CD4-positive, alpha-beta T cell treated with Interleukin-15 for 4 hours (primary cell): ENCODE measurements around the gene MORN4.
"Not testable (repeated sequence)": the region's sequence is repeated elsewhere in the genome, so short reads cannot be mapped to it uniquely, and the experiment has no call there.

Experiments used
- DNase-seq: peaks from one replicate; pipeline ENCODE4 v3.0.0-alpha.2; 2020; ENCODE audit warnings: low spot score

The MORN4 gene

DNA sequence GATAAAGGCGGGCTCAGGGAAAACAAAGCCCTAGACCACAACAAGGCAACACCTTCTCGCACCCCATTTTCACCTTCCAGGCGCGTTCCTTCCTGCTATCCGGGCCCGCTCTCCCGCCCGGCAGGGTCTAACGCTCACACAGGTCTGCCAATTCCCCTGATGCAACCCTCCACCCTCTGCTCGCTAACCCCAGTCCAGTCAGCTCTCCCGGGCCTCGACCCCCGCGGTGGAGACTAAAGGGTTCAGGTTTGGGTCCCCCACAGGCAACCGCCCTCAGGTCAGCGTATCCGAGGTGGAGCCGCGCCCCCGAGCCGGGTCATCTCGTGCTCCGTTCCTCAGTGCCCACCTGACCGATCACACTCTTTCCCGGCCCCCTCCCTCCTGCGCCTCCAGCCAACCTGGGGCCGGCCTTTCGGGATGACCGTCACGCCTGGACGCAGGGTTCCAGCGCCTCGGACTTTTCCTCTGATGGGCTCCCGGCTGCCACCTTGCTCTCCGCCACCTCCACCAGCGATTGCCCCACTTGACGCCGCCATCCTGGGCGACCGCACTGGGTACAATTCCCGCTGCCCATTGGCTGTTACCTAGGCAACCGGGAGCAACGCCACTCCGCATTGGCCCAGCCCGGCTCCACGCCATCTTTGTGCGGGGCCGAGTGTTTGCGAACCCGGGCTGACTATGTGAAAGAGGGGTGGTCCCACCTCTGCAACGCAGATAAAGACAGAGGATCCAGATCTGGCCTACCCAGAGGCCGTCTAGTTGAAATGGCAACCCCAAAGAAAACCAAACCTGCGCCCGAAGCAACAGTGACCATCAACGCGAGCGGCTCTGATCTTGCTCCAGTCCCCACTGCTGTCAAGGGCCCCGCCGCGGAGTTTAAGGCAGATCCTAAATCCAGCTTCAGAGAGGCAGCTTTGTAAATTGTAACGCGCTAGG, at the start of gene MORN4:
Gene MORN4 (minus strand): TSS at position 552 of the 936 bp plus-strand sequence. CDS start 13,847 bp downstream, outside the sequence.
- peak; percentile 94 for DNase-seq

DNA sequence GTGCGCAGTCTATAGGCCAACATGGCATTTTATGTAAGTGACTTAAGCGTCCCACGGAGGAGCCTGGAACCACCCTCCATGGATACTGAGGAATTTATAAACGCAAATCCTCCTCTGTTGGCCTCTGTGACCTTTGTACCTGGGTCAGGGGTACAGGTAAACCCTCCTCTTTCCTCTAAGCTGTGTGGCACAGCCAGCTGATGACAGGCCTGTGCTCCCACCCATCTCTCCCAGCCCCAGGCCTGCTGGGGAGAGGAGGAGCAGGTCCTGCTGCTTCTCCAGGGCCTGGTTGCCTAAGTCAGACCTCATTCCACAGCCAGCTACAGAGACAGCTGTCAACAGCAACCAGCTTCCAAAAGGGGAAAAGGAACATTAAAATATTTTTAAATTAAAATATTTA, 48.7 kb upstream of the MORN4 start:
- DNase-seq, result no peak

DNA sequence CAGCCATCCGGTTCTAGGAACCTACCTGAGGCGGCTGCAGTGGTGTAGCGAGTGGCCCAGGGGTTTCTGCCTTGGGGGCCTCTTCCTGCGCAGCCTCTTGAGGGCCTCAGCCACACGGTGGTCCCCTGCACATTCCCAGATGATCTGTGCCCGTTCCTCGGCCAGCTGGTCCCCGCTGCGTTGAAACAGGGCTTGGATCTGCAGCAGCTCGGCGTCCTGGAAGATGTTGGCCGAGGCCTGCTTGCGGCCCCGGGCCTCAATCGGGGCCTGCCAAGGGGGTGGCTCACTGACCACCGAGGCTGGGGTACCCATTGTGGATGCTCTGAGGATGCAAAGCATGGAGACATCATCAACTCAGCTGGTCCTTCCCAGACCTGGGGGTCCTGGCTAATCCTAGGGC, 46.3 kb upstream of the MORN4 start:
- DNase-seq, result no peak

DNA sequence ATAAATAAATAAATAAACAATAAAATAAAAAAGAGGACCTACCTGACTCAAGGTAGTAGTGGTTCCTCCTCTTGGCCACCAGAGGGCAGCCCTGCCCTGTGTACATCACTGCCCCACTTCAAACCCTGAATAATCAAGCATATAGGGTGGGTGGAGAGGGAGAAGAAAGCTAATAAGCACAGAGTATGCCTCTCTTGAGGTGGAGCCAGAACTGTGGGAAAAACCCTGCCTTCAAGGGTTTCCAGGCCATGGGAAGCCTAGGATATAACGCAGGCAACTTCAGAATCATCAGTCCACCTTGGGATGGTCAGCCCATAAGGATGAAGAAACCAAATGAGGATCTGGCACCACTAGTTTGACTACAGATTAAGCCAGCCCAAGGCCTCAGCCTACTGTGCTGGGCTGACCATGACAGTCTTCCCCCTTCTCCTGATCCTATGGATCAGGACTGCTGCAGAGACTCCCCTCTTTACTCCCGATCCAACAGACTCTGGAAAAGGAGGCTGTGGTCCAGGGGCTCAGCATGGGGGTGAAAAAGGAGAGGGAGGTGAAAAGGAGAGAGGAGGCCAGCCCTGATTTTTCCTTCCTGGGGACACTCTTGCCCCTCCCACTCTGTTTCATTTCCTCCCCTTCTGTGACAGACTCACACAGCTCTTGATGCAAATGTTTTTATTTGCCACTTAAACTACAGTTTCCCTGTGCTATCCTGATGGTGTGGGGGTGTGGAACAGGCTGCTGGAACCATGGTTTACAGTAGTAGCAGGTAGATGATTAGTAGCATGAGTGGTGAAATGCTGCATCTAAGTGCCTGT, 43.7 kb upstream of the MORN4 start:
- peak; percentile 45 for DNase-seq

DNA sequence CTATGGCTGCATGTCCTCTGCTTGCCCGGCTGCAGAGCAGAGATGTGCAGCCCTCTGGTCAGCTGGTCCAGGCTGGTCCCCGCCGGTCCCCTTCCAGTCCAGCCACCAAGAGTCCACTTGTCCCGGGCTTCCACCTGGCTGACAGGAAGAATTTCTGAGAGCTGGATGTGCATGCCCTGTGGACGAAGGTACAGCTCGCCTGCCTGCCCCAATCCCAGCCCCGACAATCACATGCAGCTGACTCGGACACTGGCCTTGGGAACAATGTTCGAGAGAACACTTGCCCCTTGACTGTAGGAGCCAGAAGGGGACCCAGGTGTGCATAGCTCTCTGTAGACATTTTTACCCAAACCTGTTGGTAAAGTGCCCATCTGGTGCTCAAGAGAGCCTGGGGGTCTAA, 41.9 kb upstream of the MORN4 start:
- DNase-seq, result no peak

DNA sequence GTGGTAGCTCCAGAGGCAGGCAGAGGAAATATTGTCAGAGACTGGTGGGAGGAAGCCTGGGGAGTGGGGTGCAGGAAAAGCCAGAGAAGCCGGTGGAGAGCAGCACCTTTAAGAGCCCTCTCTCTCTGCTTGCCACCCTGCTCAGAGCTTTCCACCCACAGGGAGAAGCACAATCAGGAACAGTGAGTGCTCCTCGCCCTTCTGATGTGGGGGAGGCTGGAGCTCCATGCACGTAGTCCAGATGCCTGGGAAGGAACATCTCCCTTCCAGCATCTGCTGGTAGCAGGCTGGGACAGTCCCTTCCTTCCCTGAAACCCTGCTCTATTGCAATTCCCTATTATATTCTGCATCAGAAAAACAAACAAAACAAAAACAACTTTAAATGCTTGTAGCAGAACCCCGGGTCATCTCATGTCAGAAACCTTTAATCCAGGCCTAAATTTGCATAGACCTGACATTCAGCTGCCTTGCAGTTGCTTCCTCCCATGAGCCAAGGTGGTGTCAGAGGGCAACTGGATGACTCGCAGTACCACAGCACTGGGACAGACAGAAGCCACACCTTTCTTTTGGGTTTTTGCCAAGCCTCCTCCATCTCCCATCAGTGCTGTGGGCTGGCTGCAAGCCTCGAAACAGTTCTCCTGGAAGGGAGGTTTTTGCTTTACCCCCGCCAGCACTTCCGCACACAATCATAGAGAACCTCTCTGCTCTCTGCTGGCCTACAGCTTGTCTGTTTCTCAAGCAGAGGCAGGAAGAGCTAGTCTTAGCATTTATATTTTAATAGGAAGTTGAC, 40.6 kb upstream of the MORN4 start:
- no peak for DNase-seq

DNA sequence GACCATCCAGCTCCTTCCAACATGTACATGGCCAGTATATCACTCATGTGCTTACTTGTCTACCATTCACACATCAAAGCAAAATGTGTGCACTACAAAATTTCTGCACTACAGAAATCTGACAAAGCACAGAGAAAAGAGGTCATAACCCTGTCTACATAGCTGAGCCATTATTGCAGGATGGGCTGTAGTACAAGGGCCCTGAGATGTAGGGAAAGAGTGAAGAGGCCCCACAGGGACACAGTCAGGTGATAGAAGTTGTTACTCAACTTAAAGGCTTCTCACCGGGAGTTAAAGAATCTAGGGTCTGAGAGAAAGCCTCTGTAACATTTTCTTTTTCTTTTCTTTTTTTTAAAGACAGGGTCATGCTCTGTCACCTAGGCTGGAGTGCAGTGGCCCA, 36.3 kb upstream of the MORN4 start:
- DNase-seq, result no peak

DNA sequence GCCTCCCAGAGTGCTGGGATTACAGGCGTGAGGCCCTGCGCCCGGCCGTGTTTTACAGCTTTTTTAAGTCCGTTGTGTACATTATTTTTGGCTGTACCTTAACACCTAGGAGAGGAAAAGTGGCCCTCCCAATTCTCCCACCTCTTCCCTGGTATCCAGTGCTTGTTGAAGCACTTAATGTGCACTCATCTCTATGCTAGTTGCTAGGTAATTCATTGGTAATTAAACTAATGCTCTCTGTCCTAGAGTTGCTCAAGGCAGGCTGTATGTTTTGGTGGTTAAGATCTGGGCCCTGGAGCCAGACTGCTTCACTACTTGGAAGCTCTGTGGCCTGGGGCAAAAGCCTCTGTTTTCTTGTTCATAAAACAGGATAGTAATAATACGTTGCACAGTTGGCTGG, 34.2 kb upstream of the MORN4 start:
- DNase-seq, result no peak

DNA sequence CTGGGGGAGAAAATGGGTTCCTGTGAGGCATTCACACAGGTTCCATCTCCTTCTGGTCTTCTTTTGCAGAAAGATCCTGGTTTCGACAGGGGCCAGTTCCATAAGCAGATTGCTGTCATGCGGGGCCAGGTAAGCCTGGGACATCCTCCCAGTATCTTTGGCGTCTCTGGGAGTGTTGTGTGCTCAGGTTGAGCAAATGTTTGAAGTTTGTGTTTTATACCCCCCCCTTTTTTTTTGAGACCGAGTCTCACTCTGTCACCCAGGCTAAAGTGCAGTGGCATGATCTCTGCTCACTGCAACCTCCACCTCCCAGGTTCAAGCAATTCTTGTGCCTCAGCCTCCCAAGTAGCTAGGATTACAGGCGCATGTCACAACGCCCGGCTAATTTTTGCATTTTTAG, 33.7 kb upstream of the MORN4 start:
- DNase-seq, result no peak

DNA sequence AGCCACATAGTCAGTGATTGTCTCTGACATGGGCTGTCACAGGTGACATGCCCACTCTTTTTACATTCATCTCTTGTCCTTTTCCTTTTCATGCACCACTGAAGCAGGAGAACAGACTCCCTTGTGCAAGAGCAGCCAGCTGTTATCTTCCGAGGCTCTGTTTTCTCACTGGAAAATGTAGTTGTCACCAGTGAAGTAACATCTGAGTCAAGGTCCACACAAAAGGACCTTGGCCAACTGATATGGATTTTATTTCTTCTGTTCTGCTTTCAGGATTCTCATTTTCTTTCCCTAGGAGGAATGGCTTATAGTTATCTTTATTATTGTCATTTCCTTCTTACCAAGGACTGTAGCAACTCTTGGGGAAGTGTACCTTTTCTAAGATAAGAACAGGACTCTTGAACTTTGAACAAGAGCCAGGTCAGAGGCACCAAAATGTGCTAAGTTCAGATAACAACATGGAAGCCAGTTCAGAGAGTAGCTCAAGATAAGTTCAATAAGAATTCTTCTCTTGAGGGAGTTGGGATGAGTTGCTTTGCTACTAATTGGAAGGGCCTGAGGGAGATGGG, 31.1 kb upstream of the MORN4 start:
- no peak for DNase-seq

DNA sequence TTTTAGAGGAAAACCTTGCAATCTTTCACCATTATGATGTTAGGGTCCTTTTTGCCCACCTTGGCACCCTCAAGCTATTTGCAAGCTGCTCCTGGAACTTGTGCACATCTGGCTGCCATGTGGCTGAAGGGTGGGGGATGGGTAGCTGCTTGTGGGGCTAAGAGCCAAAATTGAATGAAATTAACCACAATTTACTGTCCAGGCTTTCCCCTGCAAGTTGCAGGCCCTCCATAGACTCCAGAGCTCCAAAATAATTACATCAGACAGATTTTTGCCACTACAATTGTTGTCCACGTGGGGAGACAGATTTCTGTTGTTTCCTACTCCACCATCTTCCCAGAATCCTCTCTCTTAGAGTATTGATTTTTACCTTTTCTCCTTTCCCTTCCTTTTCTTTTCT, 26.3 kb upstream of the MORN4 start:
- no peak for DNase-seq

DNA sequence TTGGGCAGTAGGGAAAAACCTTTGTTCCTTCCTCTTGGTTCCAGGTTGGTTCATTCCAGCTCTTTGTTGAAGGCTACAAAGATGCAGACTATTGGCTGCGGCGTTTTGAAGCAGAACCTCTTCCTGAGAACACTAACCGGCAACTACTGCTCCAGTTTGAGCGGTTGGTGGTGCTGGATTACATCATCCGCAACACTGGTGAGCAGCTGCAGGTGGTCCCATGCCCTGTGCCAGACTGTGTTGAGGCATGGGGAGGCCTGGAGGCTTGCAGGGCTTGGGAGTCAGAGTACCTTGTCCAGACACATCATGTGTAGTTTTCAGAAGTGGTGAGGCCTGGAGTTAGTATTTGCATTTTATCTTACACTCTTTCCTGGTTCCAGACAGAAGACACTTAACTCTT, 23.5 kb upstream of the MORN4 start:
- DNase-seq, result no peak

DNA sequence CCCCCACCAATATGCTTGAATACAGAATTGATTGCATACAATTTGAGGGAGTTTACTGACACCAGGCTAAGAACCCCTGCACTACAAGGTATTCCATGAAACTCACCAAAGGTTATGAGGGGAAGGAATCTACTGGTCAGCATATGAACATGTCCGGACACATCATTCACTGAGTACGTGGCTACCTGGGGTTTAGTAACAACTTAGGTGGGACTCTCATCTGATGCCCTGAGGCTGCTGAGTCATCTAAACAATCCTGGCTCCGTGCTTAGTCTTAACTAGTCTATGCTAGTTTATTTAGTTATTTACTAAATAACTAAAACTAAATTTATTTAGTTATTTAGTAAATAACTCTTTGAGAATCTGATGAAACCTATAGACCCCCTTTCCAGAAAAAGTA, 18.5 kb upstream of the MORN4 start:
- DNase-seq, result no peak

DNA sequence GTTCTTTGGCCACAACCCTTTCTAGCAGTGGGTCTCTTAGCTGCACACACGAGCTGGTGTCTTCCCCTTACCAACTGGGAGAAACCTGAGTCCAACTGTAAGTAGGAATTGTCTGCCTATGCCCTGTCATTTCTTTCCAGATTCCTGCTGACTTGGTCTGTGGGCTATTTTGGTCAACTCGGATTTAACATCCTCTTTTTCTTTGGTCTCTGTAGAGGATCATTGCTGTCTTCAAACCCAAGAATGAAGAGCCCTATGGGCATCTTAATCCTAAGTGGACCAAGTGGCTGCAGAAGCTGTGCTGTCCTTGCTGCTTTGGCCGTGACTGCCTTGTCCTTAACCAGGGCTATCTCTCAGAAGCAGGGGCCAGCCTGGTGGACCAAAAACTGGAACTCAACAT, 17.4 kb upstream of the MORN4 start:
- no peak for DNase-seq

DNA sequence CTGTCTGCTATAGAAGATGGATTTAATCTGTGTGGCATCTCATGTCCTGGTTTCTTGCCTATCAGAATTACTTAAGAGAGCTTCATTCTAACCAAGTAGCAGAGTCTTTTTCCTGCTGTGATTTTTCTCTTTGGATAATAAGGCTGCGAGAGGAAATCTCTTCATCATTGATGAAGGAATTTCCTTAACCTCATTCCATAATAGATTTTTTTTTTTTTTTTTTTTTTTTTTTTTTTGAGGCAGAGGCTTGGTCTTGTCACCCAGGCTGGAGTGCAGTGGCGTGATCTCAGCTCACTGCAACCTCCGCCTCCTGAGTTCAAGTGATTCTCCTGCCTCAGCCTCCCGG, 16.1 kb upstream of the MORN4 start:
- not testable (repeated sequence) for DNase-seq

DNA sequence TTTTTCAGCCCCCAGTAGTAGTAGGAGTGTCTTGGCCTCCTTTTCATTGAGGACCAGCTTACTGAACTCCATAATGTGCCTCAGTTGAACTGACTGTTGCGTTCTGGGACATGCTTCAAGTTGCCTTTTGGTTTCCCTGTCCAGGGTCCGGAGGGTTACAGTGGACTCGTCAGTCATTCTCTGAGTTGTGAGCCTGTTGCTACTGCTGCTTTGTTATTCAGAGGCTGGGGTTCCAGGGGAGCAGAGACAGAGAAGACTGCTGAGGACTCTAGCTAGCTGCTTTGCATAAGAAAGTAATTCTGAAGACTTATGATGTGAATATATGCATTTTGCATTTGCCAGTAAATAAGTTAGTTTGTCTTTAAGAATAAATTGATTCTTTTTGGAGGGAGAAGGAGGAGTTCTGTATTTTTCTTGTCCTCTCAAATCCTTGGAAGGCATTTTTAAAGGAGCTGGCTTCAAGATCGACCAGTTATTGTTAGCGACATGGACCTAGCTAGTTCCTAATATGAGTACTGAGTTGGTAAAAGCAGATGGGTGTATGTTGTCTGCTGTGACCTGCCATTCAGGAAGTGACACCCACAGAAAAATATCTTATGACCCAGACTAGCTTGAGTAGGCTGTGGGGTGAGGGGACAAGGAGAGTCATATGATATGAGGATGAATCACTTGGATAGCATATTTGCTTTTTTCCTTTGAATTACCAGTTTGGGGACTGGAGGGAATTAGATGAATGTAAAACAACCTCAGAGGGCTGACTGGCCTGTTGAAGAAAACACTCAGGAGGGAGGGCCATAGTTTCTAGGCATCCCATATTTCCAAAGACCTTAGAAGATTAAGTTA, 15.5 kb upstream of the MORN4 start:
- peak; percentile 59 for DNase-seq

DNA sequence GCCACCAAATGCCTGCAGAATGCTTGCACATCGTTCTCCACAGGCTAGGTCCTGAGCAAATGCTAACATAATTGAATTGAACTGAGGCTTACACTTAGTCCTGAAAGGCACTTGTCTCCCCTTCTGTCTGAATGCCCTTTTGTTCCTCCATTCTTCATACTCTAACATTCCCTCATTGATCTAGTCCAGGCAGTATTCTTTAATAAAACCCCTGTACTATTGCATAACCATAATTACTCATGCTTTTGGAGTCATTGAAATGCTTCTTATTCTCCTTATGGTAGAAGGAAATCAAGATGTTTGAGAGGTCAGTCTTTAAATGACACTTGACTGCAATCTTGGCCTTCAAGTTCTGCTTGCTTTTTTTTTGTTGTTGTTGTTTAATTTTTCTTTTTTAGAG, 14.3 kb upstream of the MORN4 start:
- no peak for DNase-seq

DNA sequence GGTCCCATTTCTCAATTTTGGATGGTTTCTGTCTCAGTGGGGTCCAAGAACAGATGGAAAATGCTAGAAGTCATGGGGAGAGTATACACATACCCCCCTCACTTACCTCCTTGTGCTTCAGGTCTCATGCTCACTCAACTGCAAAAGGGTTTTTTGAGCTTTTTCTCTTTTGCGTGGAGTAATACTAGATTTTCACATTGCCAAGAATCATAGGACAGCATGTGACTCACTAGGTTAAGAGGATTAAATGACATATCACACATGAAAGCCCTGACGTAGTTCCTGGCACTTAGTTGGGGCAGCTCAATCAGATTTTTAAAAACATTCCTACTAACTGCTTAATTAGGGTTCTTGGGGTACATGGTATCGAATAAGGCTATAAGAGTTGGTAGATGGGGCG, 11.6 kb upstream of the MORN4 start:
- no peak for DNase-seq

DNA sequence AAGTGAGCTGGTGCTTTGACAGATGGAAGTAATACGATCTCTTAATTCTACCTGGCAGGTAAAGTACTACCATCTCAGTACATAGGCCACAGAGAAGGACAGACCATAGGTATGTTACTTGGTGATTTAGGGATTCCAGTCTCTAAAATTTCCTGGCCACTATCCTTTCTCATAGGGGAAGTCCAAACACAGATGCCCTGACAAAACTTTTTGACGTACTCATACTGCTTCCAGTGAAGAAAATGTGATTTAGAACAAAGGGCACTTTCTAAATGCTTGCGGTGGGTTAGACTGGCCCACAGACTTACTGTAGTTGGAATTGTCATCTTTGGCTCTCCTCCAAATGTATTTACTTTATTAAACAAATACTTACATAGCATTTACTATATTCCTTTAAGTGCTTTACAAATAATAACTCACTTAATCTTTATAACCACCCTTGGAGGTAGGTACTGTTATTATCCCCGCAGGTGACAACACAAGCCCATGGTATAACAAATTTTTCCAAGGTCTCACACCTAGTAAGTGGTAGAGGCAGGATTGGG, 10.2 kb upstream of the MORN4 start:
- no peak for DNase-seq

DNA sequence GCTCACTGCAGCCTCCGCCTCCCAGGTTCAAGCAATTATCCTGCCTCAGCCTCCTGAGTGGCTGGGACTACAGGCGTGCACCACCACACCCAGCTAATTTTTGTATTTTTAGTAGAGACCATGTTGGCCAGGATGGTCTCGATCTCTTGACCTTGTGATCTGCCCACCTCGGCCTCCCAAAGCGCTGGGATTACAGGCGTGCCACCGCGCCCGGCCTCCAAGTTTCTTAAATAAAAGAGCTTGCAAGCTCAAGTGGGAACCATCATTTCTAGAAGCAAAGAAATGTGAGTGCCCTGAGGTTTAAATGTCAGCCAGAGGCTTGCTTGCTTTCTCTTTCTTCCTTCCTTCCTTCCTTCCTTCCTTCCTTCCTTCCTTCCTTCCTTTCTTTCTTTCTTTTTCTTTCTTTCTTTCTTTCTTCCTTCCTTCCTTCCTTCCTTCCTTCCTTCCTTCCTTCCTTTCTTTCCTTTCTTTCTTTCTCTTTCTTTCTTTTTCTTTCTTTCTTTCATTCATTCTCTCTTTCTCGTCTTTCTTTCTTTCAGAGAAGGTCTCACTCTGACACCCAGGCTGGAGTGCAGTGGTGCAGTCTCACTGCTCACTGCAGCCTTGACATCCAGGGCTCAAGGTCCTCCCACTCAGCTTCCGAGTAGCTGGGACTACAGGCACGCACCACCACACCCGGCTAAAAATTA, 9.3 kb upstream of the MORN4 start:
- DNase-seq, result not testable (repeated sequence)
